ENCODE measurements around the gene C2CD3.

The C2CD3 gene, protein sequence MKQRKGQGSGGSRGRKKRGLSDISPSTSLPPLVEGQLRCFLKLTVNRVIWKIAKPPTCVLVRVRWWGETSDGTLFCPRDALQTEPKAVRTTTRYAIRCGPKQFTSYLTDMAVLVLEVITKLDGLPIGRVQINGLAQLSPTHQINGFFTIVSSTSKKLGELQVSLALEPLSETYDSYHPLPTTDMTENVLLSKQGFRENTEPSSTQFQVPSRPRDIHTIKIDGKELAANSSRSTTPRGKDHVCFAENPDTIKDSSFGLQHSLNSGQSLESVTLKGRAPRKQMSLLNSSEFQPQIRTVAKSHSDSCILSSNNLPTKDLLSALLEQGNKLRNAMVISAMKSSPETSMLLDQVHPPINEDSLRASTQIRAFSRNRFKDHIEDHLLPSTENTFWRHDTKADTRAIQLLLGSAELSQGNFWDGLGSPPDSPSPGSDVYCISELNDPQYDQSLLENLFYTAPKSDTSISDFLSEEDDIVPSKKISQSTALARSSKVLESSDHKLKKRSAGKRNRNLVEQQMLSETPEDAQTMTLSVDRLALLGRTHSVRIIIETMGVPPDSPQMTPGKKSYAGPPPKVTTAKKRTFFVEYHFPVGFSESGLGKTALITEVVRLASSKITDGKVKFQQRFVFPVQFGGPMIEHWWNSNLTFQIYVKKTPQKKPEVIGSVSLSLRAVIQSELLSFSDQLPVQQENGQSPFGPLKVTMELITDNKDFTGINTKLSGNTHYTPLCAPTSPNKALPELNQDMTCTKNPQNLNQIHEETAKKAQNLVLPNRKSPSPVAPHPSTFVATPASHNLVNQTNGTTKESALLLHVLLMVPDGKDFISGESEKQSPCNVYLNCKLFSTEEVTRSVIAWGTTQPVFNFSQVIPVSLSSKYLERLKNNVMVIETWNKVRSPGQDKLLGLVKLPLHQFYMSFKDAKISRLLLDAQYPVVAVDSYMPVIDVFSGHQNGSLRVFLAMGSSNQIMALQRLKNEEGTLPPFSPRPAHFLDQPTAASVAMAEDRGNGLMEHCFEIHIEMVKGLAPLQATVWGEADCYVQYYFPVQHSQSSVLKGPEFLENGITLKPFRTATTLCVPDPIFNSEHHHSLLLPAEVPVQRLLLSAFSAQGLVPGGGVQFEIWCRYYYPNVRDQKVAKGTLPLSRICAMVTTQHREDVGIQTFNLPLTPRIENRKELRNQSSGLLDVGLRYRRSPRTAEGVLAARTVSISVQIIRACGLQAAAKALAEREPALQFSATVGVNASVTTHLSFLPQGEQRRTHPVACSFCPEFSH (N-terminal part only)

DNA sequence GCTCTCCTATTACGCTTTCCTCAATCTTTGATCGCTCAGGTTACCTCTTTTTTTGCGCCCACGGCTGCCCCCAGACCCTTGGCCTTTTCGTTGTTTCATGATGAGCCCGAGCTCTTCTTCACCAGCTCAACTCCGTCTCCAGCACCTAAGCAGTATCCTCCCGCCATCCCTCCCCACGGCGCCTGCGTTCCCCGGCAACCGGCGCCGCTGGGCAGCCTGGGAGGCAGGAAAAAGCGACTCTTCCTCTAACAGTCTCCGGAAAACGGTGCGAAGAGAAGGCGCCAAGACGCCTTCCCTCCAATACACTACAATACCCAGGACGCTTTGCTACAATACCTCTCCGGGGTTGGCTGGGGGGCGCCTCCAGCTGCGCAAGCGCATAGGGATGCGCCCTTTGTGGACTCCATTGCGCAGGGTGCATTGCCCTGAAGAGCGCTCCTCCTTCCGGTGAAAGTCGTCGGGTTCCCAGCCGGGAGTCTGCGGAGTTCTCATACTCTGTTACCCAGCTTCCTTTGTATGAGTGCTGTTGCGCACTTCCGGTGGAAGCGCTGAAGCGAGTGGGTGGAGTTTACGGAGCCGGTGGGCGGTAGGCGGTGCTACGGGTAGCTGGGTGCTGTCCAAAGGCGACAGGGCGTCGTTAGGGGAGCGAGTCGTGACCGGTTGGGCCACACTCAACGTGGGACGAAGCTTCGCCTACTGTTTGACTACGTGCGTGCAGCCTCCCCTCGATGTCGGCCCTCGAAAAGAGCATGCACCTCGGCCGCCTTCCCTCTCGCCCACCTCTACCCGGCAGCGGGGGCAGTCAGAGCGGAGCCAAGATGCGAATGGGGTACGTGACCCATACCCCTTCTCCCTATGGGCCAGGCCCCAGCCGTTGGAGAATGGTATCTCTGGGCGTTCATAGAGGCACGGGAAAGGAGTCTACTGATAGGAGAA, at the start of gene C2CD3, which contains the start of gene PPME1:
C2CD3 (minus strand) TSS at position 309 of the 936 bp plus-strand sequence; CDS start at position 99, 210 bp downstream.
PPME1 (plus strand) TSS at position 596 of the 936 bp plus-strand sequence; CDS start at position 729, 133 bp downstream.
- peak; percentile 90 to 96 for DNase-seq

DNA sequence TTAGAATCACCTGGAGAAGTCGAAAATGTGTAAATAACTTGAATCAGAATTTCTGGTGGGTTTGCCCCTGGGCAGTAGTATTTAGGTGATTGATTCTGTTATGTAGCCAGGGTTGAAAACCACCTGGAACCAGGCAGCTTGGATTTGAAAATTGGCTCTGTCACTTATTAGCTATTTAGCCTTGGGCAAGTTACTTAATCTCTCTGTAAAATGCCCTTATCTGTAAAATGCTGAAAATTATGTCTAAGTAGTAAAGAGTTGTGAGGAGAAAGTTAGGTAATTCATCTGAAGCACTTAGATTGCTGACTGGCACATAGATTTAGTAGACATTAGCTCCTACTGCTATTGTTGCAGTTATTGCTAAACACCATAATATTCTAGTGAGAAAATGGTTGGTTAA, 49.6 kb upstream of the C2CD3 start:
- no peak for DNase-seq

DNA sequence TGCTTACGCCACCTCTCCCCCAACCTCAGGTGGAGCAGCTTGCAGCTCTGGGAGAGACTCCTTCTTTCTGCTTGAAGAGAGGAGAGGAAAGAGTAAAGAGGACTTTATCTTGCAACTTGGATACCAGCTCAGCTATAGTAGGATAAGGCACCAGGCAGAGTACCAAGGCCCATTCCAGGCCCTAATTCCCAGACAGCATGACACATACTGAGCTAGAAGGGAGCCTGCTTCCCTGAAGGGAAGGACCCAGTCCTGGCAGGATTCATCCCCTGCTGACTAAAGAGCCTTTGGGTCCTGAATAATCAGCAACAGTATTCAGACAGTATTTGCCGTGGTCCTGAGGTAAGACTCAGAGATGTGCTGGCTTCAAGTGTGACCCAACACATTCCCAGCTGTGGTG, 41.7 kb upstream of the C2CD3 start:
- no peak for DNase-seq

DNA sequence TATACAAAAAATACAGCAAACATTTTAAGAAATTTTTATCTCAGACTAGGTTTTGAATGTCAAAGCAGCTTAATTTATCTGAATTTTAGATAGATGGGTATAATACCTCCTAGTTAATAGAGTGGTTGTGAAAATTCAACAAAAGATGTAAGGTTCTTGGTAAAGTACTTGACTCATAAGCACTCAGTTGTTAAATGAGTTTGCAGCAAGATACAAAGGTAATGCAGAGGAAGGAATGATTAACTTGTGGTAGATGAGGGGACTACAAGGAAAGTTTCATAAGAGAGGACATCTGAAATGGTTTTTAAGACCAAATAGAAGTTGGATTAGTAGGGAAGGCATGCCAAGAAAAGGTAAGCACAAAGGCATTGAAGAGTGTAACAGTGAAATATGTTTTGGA, 37.7 kb upstream of the C2CD3 start:
- DNase-seq = no peak

DNA sequence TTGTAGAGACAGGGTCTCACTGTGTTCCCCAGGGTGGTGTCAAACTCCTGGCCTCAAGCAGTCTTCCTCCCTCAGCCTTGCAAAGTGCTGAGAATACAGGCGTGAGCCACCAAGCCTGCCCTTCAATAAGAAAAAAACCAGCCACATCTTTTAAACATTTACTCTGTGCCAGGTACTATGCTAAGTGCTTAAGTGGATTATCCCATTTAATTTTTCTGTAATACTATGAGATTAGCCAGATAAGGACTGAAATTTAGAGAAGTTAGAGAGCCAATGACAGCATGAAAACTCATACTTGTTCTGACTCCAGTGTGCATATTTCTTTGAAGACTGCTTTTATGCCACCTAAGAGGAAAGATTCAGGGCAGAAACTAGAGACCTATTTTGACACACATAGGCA, 35.9 kb upstream of the C2CD3 start:
- no peak for DNase-seq

DNA sequence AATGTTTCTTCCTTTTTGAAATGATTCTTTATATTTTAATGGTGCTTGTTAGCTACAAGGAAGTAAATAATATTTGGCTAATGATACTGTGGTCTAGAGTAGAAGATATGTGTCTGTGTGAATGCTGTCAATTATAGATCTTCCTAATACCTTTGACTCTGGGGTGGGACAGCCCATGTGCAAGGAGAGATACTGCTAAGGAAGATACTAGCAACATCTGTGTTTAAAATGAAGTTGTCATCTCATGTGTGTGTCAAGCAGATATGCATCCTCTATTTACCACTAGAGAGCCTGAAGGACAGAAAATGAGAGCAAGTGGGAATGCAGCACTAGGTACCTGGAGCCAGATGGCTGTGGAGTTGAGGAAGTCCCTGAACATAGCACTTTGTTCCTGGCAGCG, 34.4 kb upstream of the C2CD3 start:
- DNase-seq = no peak

DNA sequence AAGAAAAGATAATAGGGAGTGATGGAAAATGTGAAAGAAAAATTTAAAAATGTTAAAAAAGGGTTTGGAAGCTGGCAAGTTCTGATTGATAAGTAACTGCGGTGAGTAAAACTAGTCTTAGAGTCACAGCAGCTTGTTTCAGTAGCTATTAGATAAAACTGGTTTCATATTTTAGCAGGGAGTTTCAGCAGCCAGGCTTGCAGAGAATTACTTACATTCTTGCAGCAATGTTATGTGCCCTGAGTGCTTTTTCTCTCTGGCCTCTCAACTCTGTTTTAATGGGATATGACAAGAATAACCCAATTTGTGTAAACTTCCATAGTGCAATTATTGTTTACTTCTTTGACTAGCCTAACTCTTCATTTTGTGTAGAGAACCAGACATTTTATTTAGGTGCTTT, 33.9 kb upstream of the C2CD3 start:
- no peak for DNase-seq

DNA sequence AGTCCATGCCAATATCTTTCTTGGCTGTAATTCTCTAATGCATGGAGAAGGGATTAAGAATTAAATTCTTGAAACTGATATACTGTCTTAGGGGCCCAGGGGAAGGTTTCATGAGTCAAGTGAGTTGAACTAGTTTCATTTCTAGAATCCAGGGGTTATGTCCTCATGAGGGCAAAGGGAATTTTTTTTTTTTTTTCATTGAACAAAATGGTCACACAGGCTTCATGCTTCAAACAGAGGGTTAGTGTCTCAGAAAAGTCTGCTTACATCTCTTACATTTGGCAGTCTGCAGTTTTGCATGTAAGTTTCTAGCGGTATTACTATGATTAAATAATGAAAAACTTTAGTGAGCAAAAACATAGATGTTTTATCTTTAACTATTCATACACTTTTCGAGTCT, 33.2 kb upstream of the C2CD3 start:
- DNase-seq = no peak

DNA sequence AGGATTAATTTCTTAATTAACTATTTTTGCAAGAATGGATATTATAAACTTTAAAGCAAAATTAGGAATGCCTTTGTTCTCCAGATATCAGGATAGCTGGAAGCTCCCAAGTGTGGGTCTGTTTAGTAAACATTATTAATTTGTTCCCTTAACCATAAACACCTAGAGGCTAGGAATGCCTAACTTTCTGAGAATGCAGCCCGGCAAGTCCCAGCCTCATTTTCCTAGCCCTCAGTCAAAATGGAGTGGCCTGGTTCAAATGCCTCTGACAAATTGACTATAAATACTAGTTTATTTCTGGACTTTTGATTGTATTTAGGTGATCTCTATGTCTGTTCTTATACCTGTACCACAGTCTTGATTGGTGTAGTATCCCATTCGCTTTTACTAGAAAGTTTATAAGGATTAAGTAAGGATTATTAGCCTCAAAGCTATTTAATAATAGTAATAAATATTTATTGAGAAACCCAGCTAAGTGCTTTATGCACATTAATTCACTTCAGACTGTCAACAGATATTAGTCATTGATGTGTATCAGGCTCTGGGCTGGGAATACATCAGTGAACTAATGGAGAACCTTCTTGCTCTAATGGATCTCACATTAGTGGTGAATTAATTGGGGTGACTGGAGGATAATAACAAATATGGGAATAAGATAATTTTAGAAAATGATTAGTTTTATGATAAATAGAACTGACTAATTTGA, 26.1 kb upstream of the C2CD3 start:
- DNase-seq = no peak

DNA sequence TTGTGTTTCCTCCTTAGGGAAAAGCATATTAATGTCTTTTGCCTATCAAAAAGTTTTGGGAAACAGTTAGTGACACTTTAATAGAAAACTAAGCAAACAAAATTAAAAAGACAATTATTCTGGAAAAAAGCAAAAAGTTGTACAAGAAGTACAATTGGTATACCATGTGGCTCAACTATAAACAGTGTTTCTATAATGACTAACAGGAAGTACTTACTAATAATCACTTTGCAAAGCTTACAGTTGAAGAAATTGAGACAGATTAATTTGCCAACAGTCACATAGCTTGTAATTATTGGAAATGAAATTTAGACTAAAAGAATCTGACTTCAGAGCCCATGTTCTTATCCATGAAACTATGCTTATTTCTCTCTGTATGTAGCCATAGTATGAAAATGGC, 25.0 kb upstream of the C2CD3 start:
- no peak for DNase-seq

DNA sequence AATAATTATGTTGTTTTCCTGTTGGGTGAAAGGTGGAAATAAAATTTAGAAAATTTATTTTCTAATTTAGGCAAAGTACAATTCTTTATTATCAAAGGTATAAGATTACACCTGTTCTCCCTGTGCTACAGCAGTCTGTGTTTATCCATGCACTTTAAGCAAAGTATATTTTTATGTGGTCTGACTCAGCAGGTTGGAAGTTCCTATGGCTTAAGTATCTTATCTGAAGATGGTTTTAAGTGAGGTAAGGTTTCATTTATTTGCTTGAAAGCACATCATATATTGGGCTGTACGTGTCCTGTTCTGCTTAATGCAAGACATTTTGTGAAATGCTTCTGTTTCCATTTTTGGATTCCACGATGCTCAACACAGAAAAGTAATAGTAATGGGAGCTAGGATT, 14.9 kb upstream of the C2CD3 start:
- no peak for DNase-seq

DNA sequence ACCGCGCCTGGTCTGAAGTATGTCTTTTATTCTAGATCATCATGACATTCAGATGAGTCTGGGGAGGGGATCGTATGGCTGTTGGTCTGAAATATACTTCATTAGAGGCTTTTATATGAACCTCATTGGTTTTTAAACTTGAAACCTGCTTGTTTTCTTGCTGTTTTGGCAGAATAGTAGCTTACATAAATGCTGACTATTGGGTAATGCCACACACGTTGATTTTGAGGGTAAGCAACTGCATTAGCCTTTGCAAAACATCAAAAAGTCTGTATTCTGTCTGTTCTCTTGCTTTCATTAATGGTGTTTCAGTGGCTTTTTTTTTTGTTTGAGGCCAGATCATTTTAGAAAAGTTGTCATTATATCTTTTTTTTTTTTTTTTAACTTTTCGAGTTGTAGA, 14.5 kb upstream of the C2CD3 start:
- DNase-seq = no peak

DNA sequence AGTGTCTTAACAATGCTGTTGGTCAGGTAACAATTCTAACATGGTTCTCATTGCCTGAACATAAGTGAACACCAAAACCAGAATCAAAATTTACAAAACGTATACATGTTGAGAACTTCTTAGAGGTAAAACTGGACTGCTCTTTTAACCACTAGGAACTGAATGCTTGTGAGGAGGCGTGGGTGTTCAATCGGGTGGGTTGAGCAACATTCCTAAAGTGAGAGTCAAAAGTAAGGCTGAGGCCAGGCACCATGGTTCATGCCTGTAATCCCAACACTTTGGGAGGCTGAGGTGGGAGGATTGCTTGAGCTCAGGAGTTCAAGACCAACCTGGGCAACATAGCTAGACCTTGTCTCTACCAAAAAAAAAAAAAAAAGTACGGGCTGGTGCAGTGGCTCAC, 11.8 kb upstream of the C2CD3 start:
- DNase-seq = no peak

DNA sequence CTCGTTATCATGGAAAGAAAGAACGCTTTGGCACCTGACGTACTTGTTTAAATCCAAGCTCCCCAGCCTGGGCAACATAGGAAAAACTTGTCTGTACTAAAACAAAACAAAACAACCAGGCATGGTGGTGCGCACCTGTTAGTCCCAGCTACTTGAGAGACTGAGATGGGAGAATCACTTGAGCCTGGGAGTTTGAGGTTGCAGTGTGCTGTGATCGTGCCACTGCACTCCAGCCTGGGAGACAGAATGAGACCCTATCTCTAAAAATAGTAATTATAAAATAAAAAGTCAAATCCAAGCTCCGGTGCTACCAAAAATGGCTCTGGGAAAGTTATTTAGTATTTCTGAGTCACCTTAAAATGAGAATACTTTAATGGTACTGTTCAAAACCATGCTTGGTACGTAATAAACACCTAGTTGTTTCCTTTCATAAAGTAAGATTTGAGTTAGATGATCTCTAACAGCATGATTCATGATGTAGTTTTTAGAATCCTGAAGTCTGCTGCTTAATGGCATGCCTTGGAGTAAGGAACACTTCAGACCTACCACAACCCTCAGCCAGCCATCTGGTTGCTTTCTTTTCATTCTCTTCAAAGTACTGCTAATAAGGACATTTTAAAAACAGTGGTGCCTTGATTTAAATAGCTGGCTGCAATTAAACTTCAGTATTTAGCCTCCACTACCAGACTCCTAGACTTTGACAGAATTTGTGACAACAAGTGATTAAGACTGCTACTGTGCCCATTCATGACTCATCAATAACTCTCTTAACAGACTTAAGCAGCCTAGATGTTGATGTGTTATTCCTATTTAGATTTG, 8.6 kb upstream of the C2CD3 start:
- DNase-seq = no peak

DNA sequence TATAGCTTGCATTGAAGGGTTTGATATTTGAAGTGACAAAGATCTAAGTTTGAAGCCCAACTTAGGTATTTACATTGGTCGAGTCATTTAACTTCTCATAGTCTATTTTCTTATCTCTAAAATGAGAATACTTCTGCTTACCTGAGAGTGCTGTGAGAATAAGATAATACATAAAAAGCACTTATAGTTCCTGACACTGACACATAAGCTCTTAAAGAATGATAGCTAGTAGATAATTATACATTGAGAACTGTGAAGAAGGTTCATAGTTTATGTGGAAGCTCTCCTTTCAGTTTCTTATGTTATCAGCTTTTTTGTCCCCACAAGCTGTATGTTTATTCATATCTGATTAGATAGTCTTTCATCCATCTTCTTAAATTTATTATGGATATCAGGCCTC, 5.1 kb upstream of the C2CD3 start:
- no peak for DNase-seq

DNA sequence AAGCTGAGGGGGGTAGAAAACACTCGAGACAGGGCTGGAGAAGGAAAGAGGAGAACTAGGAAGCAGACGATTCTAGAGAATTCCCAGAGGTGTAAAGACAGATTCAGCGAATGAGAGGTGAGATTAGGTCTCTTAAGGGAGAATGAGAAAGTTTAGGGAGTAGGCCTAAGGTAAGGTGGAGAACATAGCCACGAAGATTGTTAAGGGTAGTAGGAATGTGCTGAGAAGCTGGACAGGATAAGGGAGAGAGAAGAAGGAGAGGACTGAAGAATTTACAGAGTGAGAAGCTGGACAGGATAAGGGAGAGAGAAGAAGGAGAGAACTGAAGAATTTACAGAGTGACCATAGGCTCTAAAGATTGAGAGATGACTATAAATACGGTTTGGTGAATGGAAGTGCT, 1.2 kb upstream of the C2CD3 start:
- DNase-seq = no peak

DNA sequence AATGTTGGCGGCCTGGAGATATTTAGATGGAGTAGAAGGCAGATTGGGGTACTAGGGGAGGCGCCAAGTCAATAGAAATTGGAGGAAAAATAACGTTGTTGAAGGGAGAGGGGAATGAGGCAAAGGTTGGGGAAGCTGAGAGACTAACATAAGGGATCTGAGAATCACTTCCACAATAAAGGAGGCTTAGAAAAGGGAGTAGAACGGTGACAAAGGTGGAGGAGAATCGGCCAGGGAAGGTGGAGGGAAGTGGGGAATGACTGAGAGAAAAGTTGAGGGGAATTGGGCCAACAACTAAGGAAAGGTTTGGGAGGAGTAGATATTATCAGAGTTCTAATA, 797 bp upstream of the C2CD3 start:
- DNase-seq = no peak

DNA sequence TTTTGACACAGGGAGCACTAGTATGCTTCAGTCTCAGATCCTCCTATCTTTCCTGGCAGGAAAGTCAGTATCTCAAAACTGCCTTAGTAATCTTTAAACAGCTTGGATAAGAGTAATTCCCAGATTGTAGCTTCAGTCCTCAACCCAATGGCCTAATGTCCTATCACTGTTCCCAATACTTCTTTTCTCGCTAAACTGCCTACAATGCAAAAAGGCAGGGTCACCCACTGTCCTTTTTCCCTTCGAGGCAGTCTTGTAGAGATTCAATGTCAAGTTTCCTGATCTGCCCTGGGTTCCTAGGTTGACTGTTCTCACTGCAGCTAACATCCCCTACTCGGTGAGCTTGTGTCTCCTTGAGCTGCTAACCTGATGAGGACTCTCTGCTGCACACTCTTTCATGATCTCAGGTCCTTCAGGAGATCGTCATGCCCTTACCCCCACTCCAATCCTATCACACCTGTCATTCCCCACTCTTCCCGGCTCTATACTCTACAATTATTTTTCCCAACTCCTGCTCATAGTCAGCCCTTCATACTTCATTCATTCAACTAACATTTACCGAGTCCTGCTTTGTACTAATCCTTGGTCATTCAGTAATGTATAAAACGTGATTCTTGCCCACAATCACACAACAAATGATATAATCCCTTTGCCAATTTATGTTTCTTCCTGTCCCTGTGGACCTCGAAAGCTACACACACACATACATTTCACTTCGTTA, 904 bp downstream of the C2CD3 start:
- no peak for DNase-seq

DNA sequence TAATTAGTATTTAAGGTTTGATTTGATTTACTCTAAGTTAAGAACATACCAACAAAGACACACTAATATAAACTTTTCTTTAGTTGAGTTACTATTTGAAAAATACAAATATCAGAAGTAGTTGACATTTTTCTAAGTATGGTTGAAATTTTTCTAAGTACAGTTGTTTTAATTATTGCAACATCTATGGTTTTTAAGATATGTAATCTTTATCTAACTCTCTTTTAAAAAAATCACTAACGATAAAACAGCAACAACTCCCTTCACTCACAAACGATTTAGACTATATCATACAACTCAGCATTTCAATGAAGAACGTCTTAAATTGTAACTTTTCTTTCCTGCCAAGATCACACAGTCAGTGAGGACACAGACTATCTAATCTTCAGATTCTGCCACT, 2.0 kb downstream of the C2CD3 start:
- no peak for DNase-seq

Data from stimulated activated CD4-positive, alpha-beta T cell treated with anti-CD3 and anti-CD28 coated beads, Interleukin-2, amount 100 ng/mL, for 48 hours (primary cell).